ENCODE data around the gene IGF2BP3.

The IGF2BP3 gene

GRCh38 chr7:23334482-23335056 lies 135.7 kb downstream of the IGF2BP3 start (continued):
- TF ChIP-seq ZNF8 (CRISPR knock-in tag; IDR thresholded peaks at IDR 0.05) (no peak), GLIS3 (CRISPR knock-in tag; IDR thresholded peaks at IDR 0.05) (peak; percentile 43; the same call in 1 of the 2 replicates), TCF4 (CRISPR knock-in tag; IDR thresholded peaks at IDR 0.05; ENCODE audit: borderline replicate concordance) (no peak), POU6F1 (CRISPR knock-in tag; IDR thresholded peaks at IDR 0.05; ENCODE audit: borderline replicate concordance, low read depth) (no peak), ZNF565 (CRISPR knock-in tag; conservative IDR thresholded peaks at IDR 0.05; ENCODE audit: low read depth) (no peak), ZNF70 (CRISPR knock-in tag; IDR thresholded peaks at IDR 0.05) (no peak), ZFP3 (CRISPR knock-in tag; IDR thresholded peaks at IDR 0.05) (peak; percentile 72)

GRCh38 chr7:23333671-23334246 lies 136.5 kb downstream of the IGF2BP3 start:
- peak; percentile 74 for ATAC-seq
- 0 out of 2 replicates have a peak, but pooled peaks have one; percentile 18 for TF ChIP-seq POU6F1 (CRISPR knock-in tag; IDR thresholded peaks at IDR 0.05; ENCODE audit: borderline replicate concordance, low read depth)
- peak; percentile 72; the same call in 1 of the 2 replicates for TF ChIP-seq ZFP3 (CRISPR knock-in tag; IDR thresholded peaks at IDR 0.05)
- TF ChIP-seq ZNF8 (CRISPR knock-in tag; IDR thresholded peaks at IDR 0.05) = no peak
- TF ChIP-seq RARB (CRISPR knock-in tag; IDR thresholded peaks at IDR 0.05) = 0 out of 2 replicates have a peak, but pooled peaks have one; percentile 10
- no peak for TF ChIP-seq ESRRG (CRISPR knock-in tag; IDR thresholded peaks at IDR 0.05)
- TF ChIP-seq ISL1 (CRISPR knock-in tag; IDR thresholded peaks at IDR 0.05) = peak; percentile 80
- peak; percentile 66; the same call in 1 of the 2 replicates for TF ChIP-seq CSDC2 (CRISPR knock-in tag; IDR thresholded peaks at IDR 0.05)
- TF ChIP-seq PATZ1 (CRISPR knock-in tag; IDR thresholded peaks at IDR 0.05; ENCODE audit: borderline replicate concordance) = no peak
- peak; percentile 40; the same call in 1 of the 2 replicates for TF ChIP-seq TOX (CRISPR knock-in tag; IDR thresholded peaks at IDR 0.05; ENCODE audit: borderline replicate concordance)
- no peak for TF ChIP-seq CSRNP3 (CRISPR knock-in tag; IDR thresholded peaks at IDR 0.05)
- no peak for TF ChIP-seq TCF4 (CRISPR knock-in tag; IDR thresholded peaks at IDR 0.05; ENCODE audit: borderline replicate concordance)
- peak; percentile 59; the same call in 1 of the 2 replicates for TF ChIP-seq CREB5 (CRISPR knock-in tag; IDR thresholded peaks at IDR 0.05; ENCODE audit: low read depth)
- no peak for TF ChIP-seq ZFP30 (CRISPR knock-in tag; IDR thresholded peaks at IDR 0.05)
- no peak for TF ChIP-seq ZNF70 (CRISPR knock-in tag; IDR thresholded peaks at IDR 0.05)
- TF ChIP-seq BACH2 (CRISPR knock-in tag; IDR thresholded peaks at IDR 0.05; ENCODE audit: borderline replicate concordance) = no peak
- TF ChIP-seq OSR1 (CRISPR knock-in tag; IDR thresholded peaks at IDR 0.05) = 0 out of 2 replicates have a peak, but pooled peaks have one; percentile 53
- no peak for TF ChIP-seq SNAI2 (CRISPR knock-in tag; IDR thresholded peaks at IDR 0.05)
- no peak for TF ChIP-seq TSHZ2 (CRISPR knock-in tag; IDR thresholded peaks at IDR 0.05)
- no peak for TF ChIP-seq ARNTL (CRISPR knock-in tag; IDR thresholded peaks at IDR 0.05; ENCODE audit: borderline replicate concordance, low read depth)
- TF ChIP-seq ZNF565 (CRISPR knock-in tag; conservative IDR thresholded peaks at IDR 0.05; ENCODE audit: low read depth) = no peak
- no peak for TF ChIP-seq PPARA (CRISPR knock-in tag; IDR thresholded peaks at IDR 0.05; ENCODE audit: borderline replicate concordance)
- TF ChIP-seq GLIS3 (CRISPR knock-in tag; IDR thresholded peaks at IDR 0.05) = no peak
- peak; percentile 66; the same call in 1 of the 2 replicates for TF ChIP-seq ZC3H10 (CRISPR knock-in tag; IDR thresholded peaks at IDR 0.05)

All from SK-N-SH treated with all-trans-retinoic acid at 6 μM for 48 hours (cell line).